HG03108 (cell line): ENCODE data around the gene FAM110A.
"Not testable (repeated sequence)": the region's sequence is repeated elsewhere in the genome, so short reads cannot be mapped to it uniquely, and the experiment has no call there.

Experiments used
- ATAC-seq: cut with Tn5 transposase; IDR thresholded peaks from one replicate; pipeline ENCODE4 v1.9.1; 2021; ENCODE audit warnings: moderate library complexity; ENCODE audit not compliant: unreplicated experiment

FAM110A gene

GRCh38 chr20:833450-834150 lies at the start of gene FAM110A:
Gene FAM110A (plus strand): TSS chr20:833715. CDS start chr20:844805, 11,090 bp downstream.
- peak; percentile 96 for ATAC-seq

GRCh38 chr20:787825-788224 lies 45.7 kb upstream of the FAM110A start:
- no peak for ATAC-seq

GRCh38 chr20:791056-791455 lies 42.5 kb upstream of the FAM110A start:
- ATAC-seq, result no peak

- no peak for ATAC-seq
Measured at GRCh38 chr20:792248-792647, 41.3 kb upstream of the FAM110A start.

GRCh38 chr20:796921-797320 lies 36.6 kb upstream of the FAM110A start:
- ATAC-seq, result no peak

GRCh38 chr20:798746-799145 lies 34.8 kb upstream of the FAM110A start:
- ATAC-seq, result not testable (repeated sequence)

GRCh38 chr20:800026-800425 lies 33.5 kb upstream of the FAM110A start:
- not testable (repeated sequence) for ATAC-seq

GRCh38 chr20:801678-802077 lies 31.8 kb upstream of the FAM110A start:
- no peak for ATAC-seq

GRCh38 chr20:805713-806112 lies 27.8 kb upstream of the FAM110A start:
- ATAC-seq, result no peak

- ATAC-seq, result not testable (repeated sequence)
Measured at GRCh38 chr20:811776-812434, 21.6 kb upstream of the FAM110A start.

- not testable (repeated sequence) for ATAC-seq
Measured at GRCh38 chr20:812435-812814, 21.1 kb upstream of the FAM110A start.

GRCh38 chr20:813390-813789 lies 20.1 kb upstream of the FAM110A start:
- ATAC-seq, result no peak

- ATAC-seq, result no peak
Measured at GRCh38 chr20:815226-815625, 18.3 kb upstream of the FAM110A start.

- no peak for ATAC-seq
Measured at GRCh38 chr20:815914-816606, 17.5 kb upstream of the FAM110A start.

GRCh38 chr20:818001-818664 lies 15.4 kb upstream of the FAM110A start:
- ATAC-seq, result no peak

GRCh38 chr20:819680-820322 lies 13.7 kb upstream of the FAM110A start:
- no peak for ATAC-seq

GRCh38 chr20:820323-820953 lies 13.1 kb upstream of the FAM110A start:
- no peak for ATAC-seq

GRCh38 chr20:821046-821730 lies 12.3 kb upstream of the FAM110A start:
- ATAC-seq, result no peak

- ATAC-seq, result no peak
Measured at GRCh38 chr20:821731-822065, 11.8 kb upstream of the FAM110A start.
